Thoracic aorta (tissue), 2 donors: Measurements from ENCODE around the gene ANKRD30A. TPM values are rescaled to one million over a fixed set of nuclear protein-coding genes. Genes with fewer than 3 reads are reported as not detected.
"Not testable (repeated sequence)": the region's sequence is repeated elsewhere in the genome, so short reads cannot be mapped to it uniquely, and the experiment has no call there.

Experiments used
- ATAC-seq: fragments of 150-250 bp; one replicate; pipeline ENCODE4 v1.8.0; 2017; ENCODE audit warnings: low read depth; ENCODE audit not compliant: insufficient number of reproducible peaks, low FRiP score
- DNase-seq: peaks from one replicate; pipeline ENCODE4 v3.0.0-alpha.2; 2020; ENCODE audit warnings: low spot score
- H3K27ac ChIP-seq, 2 donors: fragments of 200-600 bp; sonication (generic); 1 replicate in 1 of 2; 2 replicates in 1 of 2; pipeline ENCODE4 v1.5.1; 2016; ENCODE audit warnings: mild to moderate bottlenecking in 2 of 2, moderate library complexity in 2 of 2
- H3K27me3 ChIP-seq: fragments of 200-600 bp; sonication (generic); replicated peaks from 2 replicates; pipeline ENCODE4 v1.6.0; 2016; ENCODE audit warnings: mild to moderate bottlenecking; ENCODE audit not compliant: insufficient read depth
- H3K36me3 ChIP-seq: fragments of 200-600 bp; sonication (generic); one replicate; pipeline ENCODE4 v1.5.1; 2016
- H3K4me1 ChIP-seq, 2 donors: fragments of 200-600 bp; sonication (generic); 1 replicate in 1 of 2; 2 replicates in 1 of 2; pipeline versions ENCODE4 v1.5.1 to v1.6.0; 2016; ENCODE audit warnings: low read depth in 2 of 2, mild to moderate bottlenecking in 1 of 2; ENCODE audit not compliant: control insufficient read depth in 1 of 2
- H3K4me3 ChIP-seq: fragments of 200-600 bp; sonication (generic); 2 replicates; pipeline ENCODE4 v1.5.1; 2016; ENCODE audit warnings: mild to moderate bottlenecking
- H3K9me3 ChIP-seq: fragments of 200-600 bp; sonication (generic); 2 replicates; pipeline ENCODE4 v1.5.1; 2016
- total RNA-seq, 2 donors: library from RNA; depleted of rRNA; stranded (reverse); fragments of >200 nt; gene quantifications; one replicate each; pipeline versions ENCODE4 v1.1.0 to v1.2.3, GENCODE V29; 2016
- TF ChIP-seq, protein P1 (sequence below): fragments of 200-600 bp; sonication (generic); IDR thresholded peaks from one replicate; pipeline ENCODE4 v1.5.1; 2019; ENCODE audit warnings: antibody characterized with exemption

ANKRD30A gene
- total RNA-seq, 2 donors from 2014 or later: not detected

DNA sequence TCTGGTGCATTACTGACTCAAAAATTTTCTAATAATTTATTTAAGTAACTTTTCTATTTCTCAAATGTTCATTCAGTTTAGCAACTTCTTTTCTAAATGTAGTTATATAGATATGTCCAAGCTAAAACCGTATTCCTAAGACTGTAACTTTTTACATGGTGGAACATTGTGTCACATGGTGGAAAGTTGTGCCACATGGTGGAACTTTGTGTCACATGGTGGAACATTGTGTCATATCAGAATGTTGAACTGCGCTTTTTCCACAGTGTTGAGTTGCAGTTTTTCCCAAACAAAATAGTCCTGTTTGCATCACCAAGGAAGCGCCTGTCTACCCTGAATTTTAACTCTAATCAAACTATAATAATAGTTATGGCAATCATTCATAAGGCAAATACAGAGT lies 109.3 kb downstream of the ANKRD30A start:
- Histone ChIP-seq H3K4me1 (no peaks in the 10 kb centered on the region), H3K27ac (no peak overlapping the region), H3K27me3 (no peaks in the 10 kb centered on the region), H3K36me3 (no peaks in the 10 kb centered on the region), H3K9me3 (no peaks in the 10 kb centered on the region), H3K4me3 (no peak overlapping the region)
- DNase-seq (no peak), ATAC-seq (no peak)
- TF ChIP-seq, protein P1, sequence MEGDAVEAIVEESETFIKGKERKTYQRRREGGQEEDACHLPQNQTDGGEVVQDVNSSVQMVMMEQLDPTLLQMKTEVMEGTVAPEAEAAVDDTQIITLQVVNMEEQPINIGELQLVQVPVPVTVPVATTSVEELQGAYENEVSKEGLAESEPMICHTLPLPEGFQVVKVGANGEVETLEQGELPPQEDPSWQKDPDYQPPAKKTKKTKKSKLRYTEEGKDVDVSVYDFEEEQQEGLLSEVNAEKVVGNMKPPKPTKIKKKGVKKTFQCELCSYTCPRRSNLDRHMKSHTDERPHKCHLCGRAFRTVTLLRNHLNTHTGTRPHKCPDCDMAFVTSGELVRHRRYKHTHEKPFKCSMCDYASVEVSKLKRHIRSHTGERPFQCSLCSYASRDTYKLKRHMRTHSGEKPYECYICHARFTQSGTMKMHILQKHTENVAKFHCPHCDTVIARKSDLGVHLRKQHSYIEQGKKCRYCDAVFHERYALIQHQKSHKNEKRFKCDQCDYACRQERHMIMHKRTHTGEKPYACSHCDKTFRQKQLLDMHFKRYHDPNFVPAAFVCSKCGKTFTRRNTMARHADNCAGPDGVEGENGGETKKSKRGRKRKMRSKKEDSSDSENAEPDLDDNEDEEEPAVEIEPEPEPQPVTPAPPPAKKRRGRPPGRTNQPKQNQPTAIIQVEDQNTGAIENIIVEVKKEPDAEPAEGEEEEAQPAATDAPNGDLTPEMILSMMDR: no peak

DNA sequence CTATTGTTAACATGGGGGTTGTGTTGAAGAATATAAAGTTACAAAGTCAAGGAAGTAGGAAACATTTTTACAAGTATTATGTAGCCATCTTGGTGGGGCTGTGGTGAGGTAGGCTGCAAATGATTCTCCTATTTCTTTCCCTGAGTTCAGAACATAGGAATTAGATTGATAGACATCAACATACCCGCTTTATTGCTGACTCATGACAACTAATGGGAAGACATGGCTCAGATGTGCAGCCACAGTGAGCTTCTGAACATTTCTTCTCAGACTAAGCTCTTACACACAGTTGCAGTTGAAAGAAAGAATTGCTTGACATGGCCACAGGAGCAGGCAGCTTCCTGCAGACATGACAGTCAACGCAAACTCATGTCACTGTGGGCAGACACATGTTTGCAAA lies 110.7 kb downstream of the ANKRD30A start:
- no peaks in the 10 kb centered on the region for H3K36me3 ChIP-seq
- H3K4me3 ChIP-seq: no peak overlapping the region
- H3K27ac ChIP-seq: no peak overlapping the region
- ATAC-seq (no peak), DNase-seq (no peak)
- H3K4me1 ChIP-seq: no peaks in the 10 kb centered on the region
- H3K27me3 ChIP-seq: no peaks in the 10 kb centered on the region
- H3K9me3 ChIP-seq: no peaks in the 10 kb centered on the region
- TF ChIP-seq, protein P1: no peak

DNA sequence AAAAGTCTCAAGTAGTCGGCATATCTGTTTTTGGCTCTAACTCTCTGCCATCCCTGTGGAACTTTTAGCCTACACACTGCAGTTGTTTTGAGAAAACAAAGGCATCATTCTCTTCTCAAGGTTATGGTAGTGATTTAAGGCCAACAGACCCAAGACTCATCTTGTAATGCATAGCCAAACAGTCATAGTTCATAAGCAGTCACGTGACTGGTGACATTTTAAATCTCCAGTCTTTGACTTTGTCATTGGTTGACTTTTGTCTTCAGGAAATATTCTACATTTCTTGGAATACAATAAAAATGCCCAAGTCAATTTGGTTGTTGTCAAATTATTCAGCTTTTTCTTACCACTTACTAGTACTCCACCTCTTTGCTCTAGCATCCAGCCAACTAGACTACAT lies 114.8 kb downstream of the ANKRD30A start:
- Histone ChIP-seq H3K27ac (no peak overlapping the region), H3K36me3 (no peaks in the 10 kb centered on the region), H3K4me1 (no peaks in the 10 kb centered on the region), H3K27me3 (no peaks in the 10 kb centered on the region), H3K4me3 (no peak overlapping the region), H3K9me3 (no peaks in the 10 kb centered on the region)
- DNase-seq (no peak), ATAC-seq (no peak)
- TF ChIP-seq, protein P1: no peak

DNA sequence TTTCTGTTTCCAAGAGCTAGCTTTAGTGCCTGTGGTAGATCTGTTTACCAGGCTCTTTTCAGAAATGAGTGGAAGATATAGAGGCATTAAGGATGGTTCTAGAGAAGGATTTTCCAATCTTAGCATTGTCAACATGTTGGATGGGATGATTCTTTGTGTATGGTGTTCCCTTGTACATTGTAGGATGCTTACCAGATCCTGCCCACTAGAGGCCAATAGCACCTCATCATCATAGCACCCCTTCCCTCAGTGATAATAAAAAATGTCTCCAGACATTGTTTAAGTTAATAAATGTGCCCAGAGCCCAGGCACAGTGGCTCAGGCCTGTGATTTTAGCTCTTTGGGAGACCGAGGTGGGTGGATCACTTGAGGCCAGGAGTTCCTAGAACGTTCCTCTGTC lies 121.2 kb downstream of the ANKRD30A start:
- H3K36me3 ChIP-seq: no peaks in the 10 kb centered on the region
- DNase-seq (no peak), ATAC-seq (no peak)

DNA sequence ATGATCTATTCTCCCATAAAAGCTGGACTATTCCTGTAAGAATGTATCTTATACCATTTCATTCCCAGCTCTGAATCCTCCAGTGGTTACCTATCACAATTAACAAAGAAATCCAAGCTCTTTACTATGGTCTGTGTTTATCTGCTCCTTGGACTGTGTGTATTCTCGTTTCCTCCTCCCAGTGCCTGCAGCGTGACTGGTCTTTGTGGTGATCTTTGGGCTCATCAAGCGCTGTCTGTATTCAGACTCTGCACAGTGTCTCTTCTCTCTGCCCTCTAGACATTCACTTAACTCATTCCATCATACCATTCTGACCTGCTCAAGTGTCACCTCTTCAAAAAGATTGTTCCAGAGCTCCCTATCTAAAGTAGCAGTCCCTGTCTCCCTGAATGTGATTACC lies 130.4 kb downstream of the ANKRD30A start:
- H3K4me1 ChIP-seq, H3K27ac ChIP-seq, H3K36me3 ChIP-seq, H3K4me3 ChIP-seq, H3K9me3 ChIP-seq, H3K27me3 ChIP-seq, DNase-seq, ATAC-seq: not testable (repeated sequence)

More for the DNA sequence above, 121.2 kb downstream of the ANKRD30A start:
- Histone ChIP-seq H3K27me3 (no peaks in the 10 kb centered on the region), H3K27ac (no peak overlapping the region), H3K9me3 (no peaks in the 10 kb centered on the region), H3K4me3 (no peak overlapping the region), H3K4me1 (no peaks in the 10 kb centered on the region)
- TF ChIP-seq, protein P1: no peak

- Histone ChIP-seq H3K27ac (no peak overlapping the region), H3K27me3 (no peaks in the 10 kb centered on the region), H3K9me3 (no peaks in the 10 kb centered on the region), H3K4me3 (no peak overlapping the region), H3K4me1 (no peaks in the 10 kb centered on the region), H3K36me3 (no peaks in the 10 kb centered on the region)
- ATAC-seq (no peak), DNase-seq (no peak)
- TF ChIP-seq, protein P1: no peak
Measured at GRCh38 chr10:37263304-37263703, 137.9 kb downstream of the ANKRD30A start.
